Measurements from ENCODE around the gene HEG1. TPM values are rescaled to one million over a fixed set of nuclear protein-coding genes. Genes with fewer than 3 reads are reported as not detected.
"Not testable (repeated sequence)": the region's sequence is repeated elsewhere in the genome, so short reads cannot be mapped to it uniquely, and the experiment has no call there.

Gene HEG1
- total RNA-seq, 2 experiments from 2014 or later, result 24.5 to 25.8 TPM

DNA sequence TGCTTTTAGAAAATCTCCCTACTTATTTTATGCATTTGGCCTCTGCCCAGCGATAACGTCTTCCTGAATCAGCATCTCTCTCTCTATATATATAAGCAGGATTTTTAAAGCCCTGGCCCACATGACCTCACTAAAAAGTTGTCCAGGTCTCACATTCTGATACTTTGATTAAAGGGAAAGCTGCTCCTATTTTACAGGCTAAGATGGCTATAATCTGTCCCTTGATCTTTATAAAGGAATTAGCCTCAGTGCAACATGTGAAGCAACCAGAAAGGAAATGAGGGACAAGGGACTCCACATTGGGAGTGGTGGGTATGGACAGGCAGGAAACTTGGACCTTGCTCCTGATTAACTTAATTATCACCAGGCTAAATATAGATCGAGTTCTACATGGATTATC lies 95.7 kb downstream of the HEG1 start:
- H3K27ac Mint-ChIP-seq, result no peak overlapping the region
- no peak for ATAC-seq
- H3K4me3 Mint-ChIP-seq, result no peak overlapping the region
- no peak for DNase-seq
- H3K4me1 Mint-ChIP-seq (ENCODE audit: low read depth), result peaks cover 4% of the 10 kb centered on the region
- no peaks in the 10 kb centered on the region for H3K36me3 Mint-ChIP-seq (ENCODE audit: low read depth)
- intact Hi-C loops (cut with micrococcal nuclease), result no loop called here
- POLR2A ChIA-PET, result no interaction called here
- H3K9me3 Mint-ChIP-seq, result no peaks in the 10 kb centered on the region
- CTCF ChIA-PET, result interaction anchor here (0.8 to 1.1 kb wide), 2 partner anchors 9 to 199 kb away, joined by 3 to 4 read pairs; no protein-coding TSS in a partner anchor
- TF ChIP-seq, protein P1, sequence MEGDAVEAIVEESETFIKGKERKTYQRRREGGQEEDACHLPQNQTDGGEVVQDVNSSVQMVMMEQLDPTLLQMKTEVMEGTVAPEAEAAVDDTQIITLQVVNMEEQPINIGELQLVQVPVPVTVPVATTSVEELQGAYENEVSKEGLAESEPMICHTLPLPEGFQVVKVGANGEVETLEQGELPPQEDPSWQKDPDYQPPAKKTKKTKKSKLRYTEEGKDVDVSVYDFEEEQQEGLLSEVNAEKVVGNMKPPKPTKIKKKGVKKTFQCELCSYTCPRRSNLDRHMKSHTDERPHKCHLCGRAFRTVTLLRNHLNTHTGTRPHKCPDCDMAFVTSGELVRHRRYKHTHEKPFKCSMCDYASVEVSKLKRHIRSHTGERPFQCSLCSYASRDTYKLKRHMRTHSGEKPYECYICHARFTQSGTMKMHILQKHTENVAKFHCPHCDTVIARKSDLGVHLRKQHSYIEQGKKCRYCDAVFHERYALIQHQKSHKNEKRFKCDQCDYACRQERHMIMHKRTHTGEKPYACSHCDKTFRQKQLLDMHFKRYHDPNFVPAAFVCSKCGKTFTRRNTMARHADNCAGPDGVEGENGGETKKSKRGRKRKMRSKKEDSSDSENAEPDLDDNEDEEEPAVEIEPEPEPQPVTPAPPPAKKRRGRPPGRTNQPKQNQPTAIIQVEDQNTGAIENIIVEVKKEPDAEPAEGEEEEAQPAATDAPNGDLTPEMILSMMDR (IDR thresholded peaks at IDR 0.05), result no peak
- peaks cover 2% of the 10 kb centered on the region for H3K27me3 Mint-ChIP-seq

DNA sequence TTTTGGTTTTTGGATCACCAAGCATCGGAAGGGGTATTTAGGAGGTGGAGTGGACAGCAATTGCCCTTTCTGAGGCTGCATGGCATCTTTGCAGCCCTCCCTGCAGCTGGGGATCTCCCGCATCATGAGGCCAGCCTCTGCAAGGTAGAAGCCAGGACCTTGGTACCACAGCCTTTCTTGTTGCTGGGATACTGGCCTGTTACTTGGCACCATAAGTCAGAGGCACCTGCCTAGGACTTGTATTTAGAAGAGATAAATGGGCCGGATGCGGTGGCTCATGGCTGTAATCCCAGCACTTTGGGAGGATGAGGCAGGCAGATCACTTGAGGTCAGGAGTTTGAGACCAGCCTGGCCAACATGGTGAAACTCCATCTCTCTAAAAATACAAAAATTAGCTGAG lies 97.8 kb downstream of the HEG1 start:
- H3K4me1 Mint-ChIP-seq (ENCODE audit: low read depth); DNase-seq; H3K27ac Mint-ChIP-seq; CTCF ChIA-PET; intact Hi-C loops (cut with micrococcal nuclease); H3K27me3 Mint-ChIP-seq; H3K9me3 Mint-ChIP-seq; ATAC-seq; POLR2A ChIA-PET; H3K36me3 Mint-ChIP-seq (ENCODE audit: low read depth); H3K4me3 Mint-ChIP-seq: not testable (repeated sequence)

DNA sequence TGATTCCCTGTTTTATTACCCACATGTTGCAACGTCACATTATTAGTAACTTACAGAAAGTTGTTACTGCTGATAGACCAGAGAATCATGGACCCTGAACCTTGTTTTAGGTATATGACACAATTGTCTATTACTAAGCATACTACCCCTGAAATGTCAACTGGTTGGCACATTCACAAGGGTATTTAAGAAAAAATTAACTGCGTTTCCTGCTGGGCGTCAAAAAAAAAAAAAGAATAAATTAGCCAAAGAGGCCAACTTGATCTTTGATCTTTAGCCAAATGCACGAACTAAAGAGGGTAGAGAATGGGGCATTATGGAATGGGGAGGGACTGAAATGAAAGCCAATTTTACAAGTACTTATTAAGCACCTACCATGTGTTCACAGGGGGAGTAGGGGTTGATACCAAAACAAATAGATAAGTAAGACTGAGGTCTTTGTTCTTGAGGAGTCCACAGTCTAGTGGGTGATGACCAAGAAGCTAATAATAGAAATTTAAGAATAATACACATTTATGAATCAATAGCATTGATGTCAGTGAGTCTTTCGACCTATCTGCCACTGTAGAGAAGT lies 103.4 kb downstream of the HEG1 start:
- intact Hi-C loops (cut with micrococcal nuclease), result no loop called here
- TF ChIP-seq, protein P1 (IDR thresholded peaks at IDR 0.05), result no peak
- POLR2A ChIA-PET, result no interaction called here
- ATAC-seq (no peak), DNase-seq (no peak)
- Mint-ChIP-seq H3K36me3 (ENCODE audit: low read depth) (no peaks in the 10 kb centered on the region), H3K4me3 (no peak overlapping the region), H3K4me1 (ENCODE audit: low read depth) (no peaks in the 10 kb centered on the region), H3K27ac (no peak overlapping the region), H3K9me3 (no peaks in the 10 kb centered on the region), H3K27me3 (no peaks in the 10 kb centered on the region)
- CTCF ChIA-PET, result interaction anchor here (1.1 kb wide), 1 partner anchor 51 kb away, joined by 4 read pairs; no protein-coding TSS in a partner anchor

DNA sequence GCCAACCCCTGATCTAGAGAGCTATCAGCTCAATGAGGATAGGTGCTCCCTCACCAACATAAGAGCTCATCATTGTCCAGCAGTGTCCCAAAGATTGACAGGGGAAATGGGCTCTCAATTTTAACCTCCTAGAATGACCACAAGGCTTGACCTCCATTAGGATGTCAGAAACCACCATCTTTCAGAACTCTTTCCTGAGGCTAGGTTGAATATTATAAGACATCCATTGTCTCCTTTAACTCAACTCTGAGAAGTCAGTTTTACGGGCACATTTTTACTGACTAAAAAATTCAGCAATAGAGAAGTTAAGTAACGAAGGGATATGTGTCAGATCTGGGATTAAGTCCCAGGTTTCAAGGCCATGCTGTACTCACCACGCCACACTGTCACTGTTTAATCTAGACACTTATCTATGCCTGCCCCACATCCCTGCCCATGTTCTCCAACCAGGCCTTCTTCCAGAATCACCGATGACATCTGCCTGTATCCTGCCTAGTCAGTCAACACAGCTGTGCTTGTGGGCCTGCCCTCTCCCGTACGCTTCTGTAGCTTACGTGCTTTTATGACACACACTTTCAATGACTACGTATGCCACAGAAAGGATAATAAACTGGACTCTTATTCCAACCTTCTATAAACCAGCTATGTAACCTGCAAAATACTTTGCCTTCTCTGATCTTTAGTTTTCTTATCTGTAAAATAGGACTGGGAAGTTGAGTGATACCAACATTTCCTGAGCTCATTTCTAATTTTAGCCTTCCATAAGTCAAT lies 104.1 kb downstream of the HEG1 start:
- intact Hi-C loops (cut with micrococcal nuclease), result no loop called here
- TF ChIP-seq, protein P1 (IDR thresholded peaks at IDR 0.05), result no peak
- no peak for DNase-seq
- ChIA-PET CTCF (interaction anchor here (1.1 kb wide), 2 partner anchors 8 to 50 kb away, joined by 4 read pairs; no protein-coding TSS in a partner anchor), POLR2A (no interaction called here)
- Mint-ChIP-seq H3K4me3 (no peak overlapping the region), H3K4me1 (ENCODE audit: low read depth) (no peaks in the 10 kb centered on the region), H3K27me3 (no peaks in the 10 kb centered on the region), H3K27ac (no peak overlapping the region), H3K9me3 (no peaks in the 10 kb centered on the region), H3K36me3 (ENCODE audit: low read depth) (no peaks in the 10 kb centered on the region)
- ATAC-seq, result no peak

DNA sequence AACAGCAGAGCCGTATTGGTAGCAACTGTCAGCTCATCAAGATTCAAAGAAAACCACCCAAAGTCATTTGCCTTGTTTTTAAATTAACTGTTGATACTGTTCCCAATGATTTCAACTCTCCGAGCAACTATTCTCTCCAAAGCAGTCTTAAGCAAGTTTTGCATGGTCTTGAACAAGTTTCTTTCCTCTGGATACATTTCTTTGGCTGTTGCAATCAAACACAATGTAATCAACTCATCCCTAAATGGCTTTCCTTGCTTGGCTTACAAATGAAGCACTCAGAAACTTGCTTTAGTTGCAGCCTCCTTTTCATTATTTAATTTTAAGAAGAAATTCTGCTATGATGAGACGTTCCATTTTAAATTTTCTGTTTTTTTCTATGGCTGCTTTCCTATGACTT lies 105.8 kb downstream of the HEG1 start:
- POLR2A ChIA-PET, result no interaction called here
- intact Hi-C loops (cut with micrococcal nuclease), result no loop called here
- ATAC-seq, result no peak
- Mint-ChIP-seq H3K36me3 (ENCODE audit: low read depth) (no peaks in the 10 kb centered on the region), H3K4me3 (no peak overlapping the region), H3K27me3 (no peaks in the 10 kb centered on the region), H3K4me1 (ENCODE audit: low read depth) (no peaks in the 10 kb centered on the region), H3K9me3 (no peaks in the 10 kb centered on the region), H3K27ac (no peak overlapping the region)
- TF ChIP-seq, protein P1 (IDR thresholded peaks at IDR 0.05), result no peak
- DNase-seq, result no peak
- CTCF ChIA-PET, result no interaction called here
